Naive B cell (primary cell): ENCODE results near the gene PID1. TPM values are rescaled to one million over a fixed set of nuclear protein-coding genes. Genes with fewer than 3 reads are reported as not detected.

ENCODE experiments used
- ATAC-seq, 2 donors: fragments of 150-1000 bp; cut with Tn5 transposase; 2 replicates each; pipeline ENCODE4 v1.10.0; 2021; ENCODE audit warnings: low read depth in 2 of 2, mild to moderate bottlenecking in 2 of 2, moderate library complexity in 2 of 2
- DNase-seq: peaks from one replicate; pipeline ENCODE4 v3.0.0; 2022
- H3K27ac Mint-ChIP-seq, 6 donors: one replicate each; pipeline ENCODE4 v1.8.0; 2020 to 2022; ENCODE audit warnings: mild to moderate bottlenecking in 6 of 6, mixed read lengths in 6 of 6, moderate library complexity in 5 of 6, inconsistent platforms in 2 of 6
- H3K27me3 Mint-ChIP-seq, 3 donors: one replicate each; pipeline ENCODE4 v1.8.0; 2021 to 2022; ENCODE audit warnings: mixed read lengths in 3 of 3, mild to moderate bottlenecking in 1 of 3
- H3K36me3 Mint-ChIP-seq, 2 donors: one replicate each; pipeline ENCODE4 v1.8.0; 2020 to 2022; ENCODE audit warnings: mixed read lengths in 2 of 2, inconsistent platforms in 1 of 2, mild to moderate bottlenecking in 1 of 2
- H3K4me1 Mint-ChIP-seq, 3 donors: one replicate each; pipeline ENCODE4 v1.8.0; 2020 to 2022; ENCODE audit warnings: mixed read lengths in 3 of 3, inconsistent platforms in 1 of 3, mild to moderate bottlenecking in 1 of 3, moderate library complexity in 1 of 3
- H3K4me3 Mint-ChIP-seq, 8 donors: one replicate each; pipeline ENCODE4 v1.8.0; 2020 to 2022; ENCODE audit warnings: mild to moderate bottlenecking in 8 of 8, mixed read lengths in 8 of 8, moderate library complexity in 8 of 8, inconsistent platforms in 2 of 8
- H3K9me3 Mint-ChIP-seq, 7 donors: one replicate each; pipeline ENCODE4 v1.8.0; 2020 to 2022; ENCODE audit warnings: mixed read lengths in 7 of 7, mild to moderate bottlenecking in 5 of 7, inconsistent platforms in 2 of 7, moderate library complexity in 1 of 7
- polyA plus RNA-seq, 6 donors: library from polyadenylated mRNA; unstranded; fragments of 300-500 nt; fragmentation: Illumina TruSeq; gene quantifications; one replicate each; pipeline ENCODE4 v1.2.3, GENCODE V29; 2021; ENCODE audit warnings: low read depth in 6 of 6

The PID1 gene
- polyA plus RNA-seq, 6 donors from 2014 or later: 0.17 to 0.42 TPM; not detected in 4

DNA sequence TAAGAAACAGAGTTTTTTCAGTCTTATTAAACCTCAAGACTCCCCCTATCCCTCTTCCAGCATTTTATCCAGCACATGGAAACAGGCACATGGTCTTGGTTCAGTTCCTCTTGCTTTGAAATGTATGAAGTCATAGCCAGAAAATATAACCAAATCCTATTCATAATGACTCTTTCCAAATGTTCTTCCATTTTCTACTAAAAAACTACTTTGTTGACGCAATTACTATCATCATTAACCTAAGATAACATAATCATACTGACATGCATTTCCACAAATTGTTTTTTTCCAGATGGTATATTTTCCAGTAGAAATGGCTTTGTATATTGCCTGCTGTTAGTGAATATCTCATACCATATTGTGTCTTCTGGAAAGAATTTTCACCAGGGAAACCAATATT lies 261.3 kb downstream of the PID1 start:
- Mint-ChIP-seq H3K9me3 (peaks cover 0 to 8% (median 0%) of the 10 kb centered on the region in 7 donors), H3K4me1 (no peaks in the 10 kb centered on the region), H3K4me3 (no peak overlapping the region), H3K27me3 (no peaks in the 10 kb centered on the region), H3K36me3 (no peaks in the 10 kb centered on the region), H3K27ac (no peak overlapping the region)
- ATAC-seq (no peak), DNase-seq (no peak)

DNA sequence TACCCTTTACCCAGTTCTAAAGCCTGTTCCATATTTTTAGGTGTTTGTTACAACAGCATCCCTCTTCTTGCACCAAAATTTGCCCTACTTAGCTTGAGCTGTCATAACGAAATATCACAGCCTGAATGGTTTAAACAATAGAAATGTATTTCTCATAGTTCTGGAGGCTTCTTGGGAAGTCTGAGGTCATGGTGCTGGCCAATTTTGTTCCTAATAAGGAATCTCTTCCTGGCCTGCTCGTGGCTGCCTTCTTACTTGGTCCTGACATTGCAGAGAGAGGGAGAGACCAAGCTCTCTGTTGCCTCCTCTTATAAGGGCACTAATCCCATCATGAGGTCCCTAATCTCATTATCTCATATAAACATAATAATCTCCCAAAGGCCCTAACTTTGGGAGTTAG lies 267.8 kb downstream of the PID1 start:
- Mint-ChIP-seq H3K27ac (no peak overlapping the region), H3K4me1 (no peaks in the 10 kb centered on the region), H3K4me3 (no peak overlapping the region), H3K36me3 (no peaks in the 10 kb centered on the region), H3K9me3 (peaks cover 7 to 23% (median 19%) of the 10 kb centered on the region in 7 donors), H3K27me3 (no peaks in the 10 kb centered on the region)
- DNase-seq (no peak), ATAC-seq (no peak)

DNA sequence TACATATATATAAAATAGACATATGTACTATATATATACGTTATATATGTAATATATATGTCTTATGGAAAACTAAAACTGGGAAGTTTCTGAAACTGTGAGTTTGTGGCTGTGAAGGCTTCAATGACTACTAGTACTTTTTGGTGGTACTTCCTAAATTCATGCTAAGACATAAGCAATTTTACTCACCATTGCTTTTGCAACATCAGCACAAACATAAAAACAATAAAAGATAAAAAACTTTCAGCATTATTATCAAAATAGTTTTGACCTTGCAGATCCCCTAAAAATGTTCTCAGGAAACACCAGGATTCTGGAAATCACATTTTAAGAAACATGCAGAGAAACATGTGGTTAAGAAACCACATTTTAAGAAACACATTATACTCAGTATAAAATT lies 269.9 kb downstream of the PID1 start:
- Mint-ChIP-seq H3K4me3 (no peak overlapping the region), H3K27ac (no peak overlapping the region), H3K4me1 (no peaks in the 10 kb centered on the region), H3K36me3 (no peaks in the 10 kb centered on the region), H3K9me3 (peaks cover 7 to 32% (median 18%) of the 10 kb centered on the region in 7 donors), H3K27me3 (no peaks in the 10 kb centered on the region)
- no peak for DNase-seq
- no peak for ATAC-seq

DNA sequence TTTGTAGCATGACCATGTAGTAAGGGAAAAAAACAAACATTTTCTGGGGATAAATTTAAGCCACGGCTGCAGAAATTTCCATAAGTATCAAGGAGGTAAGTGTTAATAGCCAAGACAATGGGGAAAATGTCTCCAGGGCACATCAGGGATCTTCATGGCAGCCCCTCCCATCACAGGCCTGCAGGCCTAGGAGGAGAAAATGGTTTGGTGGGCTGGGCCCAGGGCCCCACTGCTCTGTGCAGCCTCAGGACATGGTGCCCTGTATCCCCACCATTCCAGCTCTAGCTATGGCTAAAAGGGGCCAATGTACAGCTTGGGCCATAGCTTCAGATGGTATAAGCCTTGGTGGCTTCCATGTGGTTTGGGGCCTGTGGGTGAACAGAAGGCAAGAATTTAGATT lies 271.8 kb downstream of the PID1 start:
- ATAC-seq (no peak), DNase-seq (no peak)
- Mint-ChIP-seq H3K27me3 (no peaks in the 10 kb centered on the region), H3K4me3 (no peak overlapping the region), H3K36me3 (no peaks in the 10 kb centered on the region), H3K27ac (no peak overlapping the region), H3K4me1 (no peaks in the 10 kb centered on the region), H3K9me3 (peaks cover 7 to 35% (median 19%) of the 10 kb centered on the region in 7 donors)

DNA sequence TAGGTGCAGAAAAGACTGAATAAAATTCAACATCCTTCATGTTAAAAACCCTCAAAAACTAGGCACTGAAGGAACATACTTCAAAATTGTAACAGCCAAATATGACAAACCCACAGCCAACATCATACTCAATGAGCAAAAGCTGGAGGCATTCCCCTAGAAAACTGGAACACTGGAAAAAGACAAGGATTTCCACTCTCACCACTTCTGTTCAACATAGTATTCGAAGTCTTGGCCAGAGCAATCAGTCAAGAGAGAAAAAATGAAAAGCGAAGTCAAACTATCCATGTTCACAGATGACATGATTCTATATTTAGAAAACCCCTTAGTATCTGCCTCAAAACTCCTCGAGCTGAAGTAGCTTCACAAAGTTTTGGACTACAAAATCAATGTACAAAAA lies 282.3 kb downstream of the PID1 start:
- peaks cover 2 to 14% (median 8%) of the 10 kb centered on the region in 7 donors for H3K9me3 Mint-ChIP-seq
- no peaks in the 10 kb centered on the region for H3K27me3 Mint-ChIP-seq
- no peak for DNase-seq
- no peaks in the 10 kb centered on the region for H3K36me3 Mint-ChIP-seq
- H3K4me3 Mint-ChIP-seq: no peak overlapping the region
- H3K4me1 Mint-ChIP-seq: no peaks in the 10 kb centered on the region
- no peak for ATAC-seq
- H3K27ac Mint-ChIP-seq: no peak overlapping the region

DNA sequence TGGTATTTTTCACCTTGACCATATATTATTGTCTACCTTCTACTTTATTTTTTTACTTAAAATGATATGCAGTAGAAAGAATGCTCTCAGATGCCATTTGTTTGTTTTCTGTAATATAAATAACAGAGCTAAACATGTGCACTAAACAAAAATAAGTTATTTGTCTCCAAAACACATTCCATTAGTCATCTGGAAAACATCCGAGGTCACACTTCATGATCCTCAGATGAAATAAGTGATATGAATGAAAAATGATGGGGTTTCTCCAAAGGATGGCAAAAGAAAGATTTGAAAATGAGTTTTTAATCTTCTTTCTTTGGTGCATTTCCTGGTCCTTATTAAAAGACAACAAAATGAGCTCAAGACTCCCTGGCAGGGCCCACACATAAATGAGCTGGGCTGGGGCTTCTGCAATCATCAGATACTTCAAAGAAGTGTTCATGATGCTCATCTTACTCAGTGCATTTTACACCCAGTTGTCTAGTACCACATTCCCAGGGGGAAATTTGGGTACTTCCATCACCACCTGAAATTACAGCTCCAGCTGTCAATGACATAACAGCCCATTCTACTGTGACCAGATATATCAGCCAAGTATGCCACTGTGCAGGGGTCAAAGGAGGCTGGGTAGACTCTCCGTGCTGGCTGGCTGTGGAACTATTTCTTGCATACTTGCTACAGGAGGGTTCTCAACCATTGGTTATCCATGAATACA lies 283.5 kb downstream of the PID1 start:
- no peak for DNase-seq
- H3K9me3 Mint-ChIP-seq: peaks cover 0 to 12% (median 8%) of the 10 kb centered on the region in 7 donors
- no peaks in the 10 kb centered on the region for H3K36me3 Mint-ChIP-seq
- no peaks in the 10 kb centered on the region for H3K4me1 Mint-ChIP-seq
- H3K27ac Mint-ChIP-seq: no peak overlapping the region
- ATAC-seq: no peak
- no peaks in the 10 kb centered on the region for H3K27me3 Mint-ChIP-seq
- no peak overlapping the region for H3K4me3 Mint-ChIP-seq

DNA sequence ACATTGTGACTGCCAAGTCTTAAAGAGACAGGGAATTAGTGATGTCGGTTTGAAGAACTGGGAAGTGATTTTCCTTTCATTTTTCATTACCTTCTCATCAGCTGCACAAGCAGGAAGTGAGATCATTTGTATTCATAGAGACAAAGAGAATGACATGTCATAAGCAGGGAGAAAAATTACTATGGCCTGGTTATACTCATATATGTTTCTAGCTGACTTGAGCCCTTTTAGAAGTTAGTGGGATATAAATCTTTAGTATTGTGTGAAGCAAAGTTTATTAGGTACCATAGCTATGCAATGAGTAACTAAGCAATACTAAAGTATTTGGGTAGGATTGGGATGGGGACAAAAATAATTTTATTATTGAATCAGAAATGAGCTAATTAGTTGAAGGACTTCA lies 284.1 kb downstream of the PID1 start:
- Mint-ChIP-seq H3K27me3 (no peaks in the 10 kb centered on the region), H3K27ac (no peak overlapping the region), H3K4me1 (no peaks in the 10 kb centered on the region), H3K36me3 (no peaks in the 10 kb centered on the region), H3K9me3 (peaks cover 0 to 13% (median 8%) of the 10 kb centered on the region in 7 donors), H3K4me3 (no peak overlapping the region)
- DNase-seq (no peak), ATAC-seq (no peak)

DNA sequence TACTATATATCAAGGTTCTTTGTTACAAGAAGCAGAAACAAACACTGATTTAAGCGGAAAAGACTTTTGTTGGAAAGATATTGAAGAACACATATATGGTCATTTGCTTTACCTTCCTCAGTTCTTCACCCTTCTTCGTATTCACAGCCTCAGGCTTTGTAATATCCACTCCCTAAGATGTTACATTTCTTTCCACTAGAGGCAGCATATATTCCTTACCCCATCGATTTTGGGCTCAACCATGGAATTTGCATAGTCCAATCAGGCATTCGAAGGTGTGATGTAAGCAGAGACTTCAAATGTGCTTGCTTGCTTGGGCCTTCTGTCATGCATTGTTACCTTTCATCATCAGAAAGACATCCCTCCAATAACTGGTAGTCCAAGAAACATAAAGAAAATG lies 287.4 kb downstream of the PID1 start:
- no peak overlapping the region for H3K27ac Mint-ChIP-seq
- no peak for DNase-seq
- no peaks in the 10 kb centered on the region for H3K27me3 Mint-ChIP-seq
- H3K4me1 Mint-ChIP-seq: no peaks in the 10 kb centered on the region
- no peak for ATAC-seq
- H3K9me3 Mint-ChIP-seq: peaks cover 4 to 17% (median 14%) of the 10 kb centered on the region in 7 donors
- H3K4me3 Mint-ChIP-seq: no peak overlapping the region
- no peaks in the 10 kb centered on the region for H3K36me3 Mint-ChIP-seq

DNA sequence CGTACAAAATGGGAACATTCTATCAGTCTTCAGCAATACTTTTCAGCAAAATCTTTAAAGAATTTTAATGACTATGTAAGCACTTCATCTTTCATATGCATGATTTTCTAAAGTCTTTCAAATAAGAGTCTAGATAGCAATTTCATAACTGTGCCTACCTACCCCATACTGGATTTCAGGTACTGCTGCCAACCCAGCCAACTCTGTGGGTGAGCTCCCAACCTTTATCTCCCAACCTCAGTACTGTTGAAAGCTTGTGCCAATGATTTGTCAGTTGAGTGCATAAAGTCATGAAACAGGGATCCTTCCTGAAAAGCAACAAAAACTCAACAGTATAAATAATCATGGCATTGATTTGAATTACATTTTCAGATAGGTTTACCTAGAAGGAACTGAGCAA lies 296.9 kb downstream of the PID1 start:
- no peaks in the 10 kb centered on the region for H3K27me3 Mint-ChIP-seq
- no peak overlapping the region for H3K4me3 Mint-ChIP-seq
- DNase-seq (no peak), ATAC-seq (no peak)
- no peaks in the 10 kb centered on the region for H3K4me1 Mint-ChIP-seq
- peaks cover 0 to 5% (median 0%) of the 10 kb centered on the region in 7 donors for H3K9me3 Mint-ChIP-seq
- no peak overlapping the region for H3K27ac Mint-ChIP-seq
- H3K36me3 Mint-ChIP-seq: no peaks in the 10 kb centered on the region
